ENCODE data around the gene RAET1G.
"Not testable (repeated sequence)": the region's sequence is repeated elsewhere in the genome, so short reads cannot be mapped to it uniquely, and the experiment has no call there.

The RAET1G gene

DNA sequence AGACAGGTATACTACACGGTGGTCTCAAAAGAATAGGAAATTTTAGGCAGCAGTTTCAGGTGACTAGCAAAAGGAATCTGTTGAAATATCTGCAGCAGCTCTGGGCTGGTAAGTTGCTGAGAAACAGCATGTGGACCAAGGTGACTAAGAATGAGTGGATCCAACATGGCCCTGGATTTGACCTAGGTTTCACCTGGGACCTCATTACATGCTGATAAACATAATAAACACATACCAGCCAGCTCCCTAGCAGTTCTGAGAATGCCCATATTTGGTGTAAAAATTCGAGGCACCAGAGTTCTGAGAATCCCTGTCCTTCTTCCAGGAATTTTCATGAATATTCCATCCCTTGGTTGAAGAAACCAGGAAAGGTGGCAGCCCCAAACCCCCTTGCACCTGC, 30.5 kb upstream of the RAET1G start:
- not testable (repeated sequence) for DNase-seq

DNA sequence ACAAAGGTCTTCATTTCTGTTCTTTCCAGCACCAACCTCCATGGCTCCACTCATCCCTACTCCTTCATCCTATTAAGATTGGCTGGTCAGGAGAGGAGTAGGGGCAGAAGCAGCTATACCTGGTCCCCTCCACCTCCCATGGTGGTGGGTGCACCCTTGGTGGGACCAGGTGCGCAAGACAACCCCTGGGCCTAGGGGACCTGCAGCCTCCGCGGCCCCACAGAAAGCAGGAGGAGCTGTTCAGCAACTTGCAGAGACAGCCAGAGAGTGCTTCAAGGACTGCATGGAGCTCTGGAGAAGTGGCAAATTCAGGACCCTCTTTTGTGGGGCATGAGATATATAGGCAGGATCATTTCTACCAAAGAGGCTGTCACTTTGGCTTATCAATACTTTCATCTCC, 28.7 kb upstream of the RAET1G start:
- no peak for DNase-seq

DNA sequence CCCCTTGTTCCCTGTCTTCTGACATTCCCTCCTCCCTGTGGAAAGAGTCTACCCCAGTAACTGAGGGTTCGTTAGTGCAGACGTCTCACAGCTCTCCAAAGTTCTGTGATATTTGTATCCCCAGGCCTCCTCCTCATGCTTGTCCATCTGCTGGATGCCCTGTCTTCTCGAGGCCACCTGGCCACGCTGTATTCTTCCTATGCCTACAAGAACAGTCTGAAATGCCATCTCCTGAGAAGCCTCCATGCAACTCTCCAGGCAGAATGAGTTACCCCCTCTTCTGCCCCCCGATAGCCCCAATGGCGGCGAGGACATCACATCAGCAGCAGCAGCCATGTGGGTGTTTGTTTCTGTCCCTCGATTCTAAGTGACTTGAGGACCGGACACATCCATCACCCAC, 28.2 kb upstream of the RAET1G start:
- DNase-seq = no peak

DNA sequence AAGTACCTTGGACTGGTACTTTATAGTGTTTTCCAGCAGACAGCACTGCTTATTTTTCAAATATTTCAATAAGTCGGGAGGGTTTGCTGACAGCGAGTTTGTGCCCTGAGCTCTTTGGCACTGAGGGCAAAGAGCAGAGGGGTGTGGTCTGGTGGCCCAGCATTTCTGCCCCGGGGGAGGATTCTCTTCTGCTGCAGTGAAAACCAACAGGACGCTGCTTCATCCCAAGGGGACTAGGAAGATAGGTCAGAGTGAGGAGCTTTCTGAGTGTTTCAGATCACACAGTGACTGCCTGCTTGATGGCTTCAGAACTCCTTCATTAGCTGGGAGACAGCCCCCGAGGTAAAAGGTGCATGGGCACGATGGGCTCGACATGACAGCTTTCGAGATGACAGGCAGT, 27.5 kb upstream of the RAET1G start:
- no peak for DNase-seq

DNA sequence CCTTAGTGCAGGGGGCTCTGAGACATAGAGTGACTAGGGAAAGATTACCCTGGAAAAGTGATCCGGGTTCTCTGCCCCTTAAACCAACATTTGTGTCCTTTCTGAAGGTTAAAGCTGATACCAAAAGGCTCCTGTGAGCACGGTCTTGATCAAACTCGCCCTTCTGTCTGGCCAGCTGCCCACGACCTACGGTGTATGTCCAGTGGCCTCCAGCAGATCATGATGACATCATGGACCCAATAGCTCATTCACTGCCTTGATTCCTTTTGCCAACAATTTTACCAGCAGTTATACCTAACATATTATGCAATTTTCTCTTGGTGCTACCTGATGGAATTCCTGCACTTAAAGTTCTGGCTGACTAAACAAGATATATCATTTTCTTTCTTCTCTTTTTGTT, 25.7 kb upstream of the RAET1G start:
- DNase-seq = no peak

DNA sequence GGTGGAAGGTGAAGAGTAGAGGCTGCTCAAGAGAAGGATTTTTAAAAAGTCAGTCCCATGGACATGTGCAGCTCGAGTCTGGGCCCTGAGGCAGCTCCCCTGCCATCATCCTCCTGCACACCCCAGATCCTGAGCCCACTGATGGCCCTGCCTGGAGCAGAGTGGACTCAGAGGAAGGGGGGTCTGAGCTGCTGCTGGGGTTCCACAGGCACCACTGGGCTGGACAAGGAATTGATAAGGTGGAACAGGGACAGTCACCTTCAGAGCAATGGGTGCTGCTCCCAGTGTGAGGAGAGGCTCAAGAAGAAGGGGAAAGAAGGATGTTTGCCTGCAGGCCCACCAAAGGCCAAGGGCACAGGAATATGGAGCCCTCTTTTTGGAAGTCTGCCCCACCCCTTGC, 25.1 kb upstream of the RAET1G start:
- no peak for DNase-seq

DNA sequence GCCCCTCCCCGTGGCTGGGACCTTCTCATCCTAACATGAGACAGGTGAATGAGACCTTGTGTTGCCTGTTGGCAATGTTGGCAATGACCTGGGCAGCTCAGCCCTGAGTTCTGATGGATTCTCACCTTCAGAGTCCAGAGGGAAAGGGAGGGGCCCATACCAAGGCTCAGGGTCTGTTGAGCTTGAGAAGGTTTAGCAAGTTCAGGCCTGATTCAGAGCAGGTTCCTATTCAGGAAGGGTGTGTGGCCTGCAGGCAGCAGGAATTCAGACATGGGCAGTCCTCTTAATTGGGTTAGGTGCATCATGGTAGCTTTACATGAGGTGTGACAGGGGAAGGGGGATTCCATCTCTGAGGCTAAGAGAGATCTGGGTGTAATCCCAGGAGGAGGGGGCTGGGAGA, 24.6 kb upstream of the RAET1G start:
- not testable (repeated sequence) for DNase-seq

DNA sequence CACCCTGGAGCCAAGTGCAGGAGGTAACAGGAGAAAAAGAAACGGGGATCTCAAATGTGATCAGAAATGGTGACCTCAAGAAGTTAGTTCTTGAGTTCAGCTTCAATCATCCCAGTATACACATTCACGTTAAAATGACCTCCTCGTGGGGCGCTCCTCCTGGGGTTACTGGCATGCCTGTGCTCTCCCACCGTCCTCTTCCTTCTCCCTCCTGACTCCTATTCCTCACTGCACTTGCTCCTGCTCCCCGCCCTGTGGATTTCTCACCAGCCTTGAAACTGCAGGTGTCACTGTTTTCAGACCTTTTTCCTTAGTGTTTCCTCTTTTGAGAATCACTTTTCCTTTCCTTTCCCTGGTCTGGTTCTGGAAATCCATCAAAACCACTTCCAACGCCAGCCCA, 23.7 kb upstream of the RAET1G start:
- not testable (repeated sequence) for DNase-seq

DNA sequence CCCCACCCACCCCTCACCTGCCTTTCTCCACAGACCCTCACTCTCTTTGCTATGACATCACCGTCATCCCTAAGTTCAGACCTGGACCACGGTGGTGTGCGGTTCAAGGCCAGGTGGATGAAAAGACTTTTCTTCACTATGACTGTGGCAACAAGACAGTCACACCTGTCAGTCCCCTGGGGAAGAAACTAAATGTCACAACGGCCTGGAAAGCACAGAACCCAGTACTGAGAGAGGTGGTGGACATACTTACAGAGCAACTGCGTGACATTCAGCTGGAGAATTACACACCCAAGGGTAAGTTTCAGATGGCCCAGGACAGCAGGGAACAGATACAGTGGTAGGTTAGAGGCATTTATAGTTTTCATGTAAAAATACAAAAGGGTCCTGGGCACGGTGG, 22.4 kb upstream of the RAET1G start:
- DNase-seq = not testable (repeated sequence)

DNA sequence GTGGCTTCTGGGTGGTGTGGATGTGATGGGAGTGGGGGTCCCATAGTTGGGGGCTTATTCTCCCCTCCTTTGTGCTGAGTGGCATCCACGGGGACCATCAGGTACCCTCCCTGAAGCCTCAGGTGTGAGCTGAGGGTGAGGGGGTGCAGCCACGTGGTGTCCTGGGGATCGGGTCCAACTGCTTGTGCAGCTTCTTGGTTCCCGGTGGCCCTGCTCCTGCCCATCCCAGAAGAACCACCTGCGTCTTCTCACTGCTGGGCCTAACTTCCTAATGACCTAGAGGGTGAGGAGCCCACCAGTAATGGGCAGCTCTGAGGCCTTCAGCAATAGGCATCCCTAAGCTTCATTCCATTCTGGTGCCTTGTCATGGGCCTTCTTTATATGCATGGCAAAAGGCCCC, 20.4 kb upstream of the RAET1G start:
- DNase-seq = not testable (repeated sequence)

DNA sequence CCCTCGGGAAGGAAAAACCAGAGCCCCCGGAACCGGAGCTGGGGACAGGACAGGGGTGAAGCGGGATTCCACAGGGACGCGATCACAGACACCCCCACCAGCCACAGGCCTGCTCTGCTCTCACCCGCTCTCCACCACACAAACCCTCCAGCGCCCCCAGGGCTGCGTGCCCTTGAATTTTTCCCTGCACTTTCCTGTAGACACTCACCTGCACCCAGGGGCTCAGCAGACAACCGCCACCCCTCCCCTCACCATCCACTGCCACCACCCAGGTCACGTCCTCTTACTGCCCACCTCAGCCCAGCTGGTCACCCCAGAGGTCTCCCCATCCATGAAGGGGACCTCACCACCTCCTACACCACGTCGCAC, 19.5 kb upstream of the RAET1G start:
- no peak for DNase-seq

DNA sequence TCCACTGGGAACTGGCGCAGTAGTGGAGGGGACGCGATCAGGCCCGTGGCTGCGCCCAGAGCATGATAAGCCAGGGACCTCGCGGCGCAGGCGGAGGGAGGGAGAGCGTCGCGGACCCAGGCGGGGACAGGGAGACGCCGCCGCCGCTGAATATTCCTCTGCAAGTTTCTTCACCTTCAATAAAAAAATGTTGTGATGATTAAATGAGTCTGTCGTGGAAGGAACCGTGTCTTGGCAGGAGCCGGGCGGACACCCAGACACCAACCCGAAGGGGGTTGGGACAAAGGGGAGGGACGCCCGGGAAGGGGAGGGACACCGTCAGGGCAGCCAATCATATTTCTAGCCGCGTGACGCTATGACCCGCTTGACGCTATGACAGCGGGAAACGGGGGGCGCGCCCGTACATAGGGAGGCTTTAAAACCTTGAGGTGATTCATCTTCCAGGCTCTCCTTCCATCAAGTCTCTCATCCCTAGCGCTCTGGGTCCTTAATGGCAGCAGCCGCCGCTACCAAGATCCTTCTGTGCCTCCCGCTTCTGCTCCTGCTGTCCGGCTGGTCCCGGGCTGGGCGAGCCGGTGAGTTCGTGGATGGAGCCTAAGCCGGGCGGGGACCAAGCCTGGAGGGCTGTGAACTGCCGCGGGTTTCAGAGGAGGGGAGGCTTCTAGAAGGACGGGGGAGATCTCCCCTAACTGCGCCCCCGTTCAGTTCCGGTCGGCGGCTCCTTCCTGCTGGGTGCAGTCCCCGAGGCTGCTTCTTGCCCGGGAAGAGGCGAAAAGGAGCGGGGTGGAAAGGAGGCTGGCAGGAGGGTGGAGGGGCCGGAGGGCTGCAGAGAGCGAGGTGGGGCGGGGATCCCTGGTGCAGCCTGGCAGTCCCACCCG, 18.9 kb upstream of the RAET1G start, which contains the start of gene ULBP2:
ULBP2 (plus strand) TSS at position 432 of the 878 bp plus-strand sequence; CDS start at position 491, 59 bp downstream.
- DNase-seq = peak; percentile 65 to 79

DNA sequence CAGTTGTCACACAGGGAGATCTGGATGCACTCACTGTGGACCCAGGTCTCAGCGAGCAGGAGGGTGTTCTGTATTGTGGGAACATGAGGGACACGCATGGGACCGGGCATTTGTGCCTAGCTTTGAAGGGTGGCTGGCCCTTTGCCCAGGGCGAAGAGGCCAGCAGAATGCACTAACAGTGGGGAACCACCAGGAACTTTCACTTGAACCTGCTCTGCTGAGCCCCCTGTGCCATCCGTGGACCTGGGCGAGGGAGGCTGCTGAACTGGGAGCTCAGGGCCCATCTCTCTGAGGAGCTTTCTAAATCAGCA, 17.7 kb upstream of the RAET1G start:
- no peak for DNase-seq

DNA sequence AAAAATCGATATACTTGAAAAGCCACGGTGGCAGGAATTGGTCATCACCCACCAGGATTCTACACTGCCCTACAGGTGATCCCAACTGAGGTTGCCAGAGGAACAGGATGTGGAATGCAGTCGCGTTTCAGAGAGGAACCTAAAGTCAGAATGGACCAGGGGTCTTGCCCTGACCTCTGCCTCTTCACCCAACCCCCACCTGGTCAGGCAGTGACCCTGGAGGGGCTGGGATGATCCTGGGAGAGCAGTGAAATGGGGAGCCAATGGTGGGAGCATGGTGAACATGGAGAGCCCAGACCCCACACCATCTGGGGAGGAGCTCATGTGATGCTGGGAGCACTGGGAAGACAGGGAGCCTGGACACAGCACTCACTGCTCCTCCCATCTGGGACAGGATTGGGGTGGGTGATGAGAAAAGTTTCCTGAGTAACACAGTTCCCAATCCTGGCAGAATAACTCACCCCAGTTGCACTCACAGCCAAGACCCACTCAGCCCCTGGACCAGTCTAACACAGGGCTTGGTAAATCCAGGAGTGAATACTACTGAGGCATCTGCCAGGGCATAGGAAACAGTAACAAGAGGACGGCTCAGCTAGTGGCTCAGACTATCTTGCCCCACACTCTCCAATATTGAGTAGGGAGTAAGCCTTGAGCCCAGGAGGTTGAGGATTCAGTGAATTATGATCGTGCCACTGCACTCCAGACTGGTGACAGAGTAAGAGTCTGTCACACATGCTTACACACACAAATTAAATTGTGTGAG, 17.2 kb upstream of the RAET1G start:
- no peak for DNase-seq

DNA sequence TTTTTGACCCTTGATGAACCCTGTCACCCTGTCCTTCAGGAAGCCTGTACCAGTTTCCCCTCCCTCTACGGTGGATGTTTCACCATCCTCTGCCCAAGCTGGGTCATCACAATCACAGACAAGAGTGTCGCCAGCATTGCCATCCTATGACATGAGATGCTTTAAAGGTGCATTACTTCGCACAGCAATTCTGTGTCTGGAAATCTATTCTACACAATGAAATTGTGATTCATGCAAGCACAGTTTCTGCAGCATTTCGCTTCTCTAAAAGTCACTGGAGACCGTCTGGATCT, 16.4 kb upstream of the RAET1G start:
- no peak for DNase-seq

DNA sequence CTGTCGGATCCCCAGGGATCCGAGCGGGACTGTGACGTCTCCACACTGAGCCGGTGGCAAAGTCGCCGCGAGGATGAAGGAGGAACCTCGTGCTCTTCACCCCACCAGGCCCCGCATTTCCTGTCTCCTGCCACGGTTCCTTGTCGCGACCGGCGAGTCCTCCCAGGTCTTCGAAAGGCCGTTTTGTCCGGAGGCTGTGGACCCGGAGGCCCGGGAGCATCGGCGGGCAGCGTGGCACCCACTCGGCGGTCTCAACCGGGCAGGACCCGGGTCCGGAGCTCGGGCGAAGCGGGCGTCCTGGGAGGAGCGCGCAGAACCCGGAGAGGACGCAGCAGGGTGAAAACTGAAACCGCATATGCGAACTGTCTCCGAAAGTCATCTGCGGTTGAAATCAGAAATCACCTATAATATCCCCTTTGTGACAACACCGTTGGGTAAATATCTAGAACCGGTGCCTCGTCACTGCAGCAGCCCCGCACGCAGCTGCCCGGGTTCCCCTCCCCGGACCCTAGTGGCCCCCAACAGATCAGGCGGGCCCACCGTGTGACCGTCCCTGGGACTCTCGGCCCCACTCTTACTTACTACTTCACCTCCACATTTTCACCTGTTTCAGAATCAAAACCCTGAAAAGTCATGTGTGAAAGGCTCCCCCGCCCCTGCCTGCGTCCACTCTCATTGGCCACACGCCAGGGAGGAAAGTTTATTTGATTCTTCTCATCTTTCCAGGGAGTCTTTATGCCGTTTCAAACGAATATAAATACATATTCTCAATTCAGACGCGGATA, 15.8 kb upstream of the RAET1G start:
- no peak for DNase-seq

DNA sequence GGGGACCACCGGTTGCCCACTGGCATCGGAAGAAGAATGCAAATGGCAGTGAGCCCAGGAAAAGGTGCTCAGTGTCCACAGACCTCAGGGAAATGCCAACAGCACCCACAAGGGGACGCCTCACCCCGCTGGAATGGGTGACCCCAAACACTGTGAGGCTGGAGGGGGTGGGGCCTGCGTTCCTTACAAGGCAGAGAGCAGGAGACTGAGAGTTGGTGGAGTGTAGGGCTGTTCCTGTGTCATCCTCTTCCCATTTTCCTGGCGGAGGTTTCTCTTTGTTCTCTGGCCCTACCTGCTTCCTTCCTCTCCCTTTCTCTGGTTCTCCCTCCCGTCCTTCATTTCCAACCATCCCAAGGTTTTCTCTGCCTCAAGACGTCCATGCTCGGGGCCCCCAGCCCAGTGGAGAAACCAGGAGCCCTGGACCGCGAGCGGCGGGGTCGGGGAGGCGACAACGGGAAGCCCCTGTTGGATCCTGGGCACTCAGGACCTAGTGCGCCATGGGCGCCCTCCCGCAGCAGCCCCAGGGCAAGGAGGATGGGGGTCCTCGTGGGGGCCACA, 15.2 kb upstream of the RAET1G start:
- not testable (repeated sequence) for DNase-seq

DNA sequence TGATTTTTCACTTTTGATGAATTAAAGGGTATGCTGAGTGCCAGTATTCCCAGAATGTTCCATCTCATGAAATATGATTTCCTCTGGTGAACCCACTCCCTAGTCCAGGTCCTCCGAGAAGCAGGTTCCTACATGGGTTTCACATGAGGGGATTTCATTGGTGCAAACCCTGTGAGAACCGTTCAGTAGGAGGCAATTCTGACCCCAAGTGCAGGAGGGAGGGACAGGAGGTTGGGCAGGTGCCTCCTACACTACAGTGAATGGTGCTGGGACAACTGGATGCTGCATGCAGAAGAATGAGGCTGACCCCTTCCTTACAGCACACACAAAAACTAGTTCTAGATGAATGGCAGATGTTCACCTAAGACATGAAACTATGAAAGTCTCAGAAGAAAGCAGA, 13.8 kb upstream of the RAET1G start:
- DNase-seq = no peak

DNA sequence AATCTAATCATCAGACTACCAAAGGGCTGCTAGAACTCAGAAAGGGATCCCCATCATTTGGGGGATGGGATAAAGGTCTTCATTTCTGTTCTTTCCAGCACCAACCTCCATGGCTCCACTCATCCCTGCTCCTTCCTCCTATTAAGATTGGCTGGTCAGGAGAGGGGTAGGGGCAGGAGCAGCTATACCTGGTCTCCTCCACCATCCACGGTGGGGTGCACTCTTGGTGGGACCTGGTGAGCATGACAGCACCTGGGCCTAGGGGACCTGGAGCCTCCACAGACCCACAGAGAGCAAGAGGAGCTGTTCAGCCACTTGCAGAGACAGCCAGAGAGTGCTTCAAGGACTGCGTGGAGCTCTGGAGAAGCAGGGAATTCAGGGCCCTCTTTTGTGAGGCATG, 12.7 kb upstream of the RAET1G start:
- DNase-seq = no peak

DNA sequence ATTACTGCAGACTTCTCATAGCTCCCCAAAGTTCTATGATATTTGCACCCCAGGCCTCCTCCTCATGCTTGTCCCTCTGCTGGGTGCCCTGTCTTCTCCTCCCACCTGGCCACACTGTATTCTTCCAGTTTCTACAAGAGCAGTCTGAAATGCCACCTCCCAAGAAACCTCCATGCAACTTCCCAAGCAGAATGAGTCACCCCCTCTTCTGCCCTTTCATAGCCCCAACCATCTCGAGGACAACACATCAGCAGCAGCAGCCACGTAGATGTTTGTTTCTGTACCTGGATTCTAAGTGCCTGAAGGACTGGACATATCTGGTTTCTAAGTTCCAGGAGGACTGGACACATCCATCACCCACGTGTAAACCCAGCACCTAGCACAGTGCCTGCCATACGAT, 12.3 kb upstream of the RAET1G start:
- DNase-seq = no peak

DNA sequence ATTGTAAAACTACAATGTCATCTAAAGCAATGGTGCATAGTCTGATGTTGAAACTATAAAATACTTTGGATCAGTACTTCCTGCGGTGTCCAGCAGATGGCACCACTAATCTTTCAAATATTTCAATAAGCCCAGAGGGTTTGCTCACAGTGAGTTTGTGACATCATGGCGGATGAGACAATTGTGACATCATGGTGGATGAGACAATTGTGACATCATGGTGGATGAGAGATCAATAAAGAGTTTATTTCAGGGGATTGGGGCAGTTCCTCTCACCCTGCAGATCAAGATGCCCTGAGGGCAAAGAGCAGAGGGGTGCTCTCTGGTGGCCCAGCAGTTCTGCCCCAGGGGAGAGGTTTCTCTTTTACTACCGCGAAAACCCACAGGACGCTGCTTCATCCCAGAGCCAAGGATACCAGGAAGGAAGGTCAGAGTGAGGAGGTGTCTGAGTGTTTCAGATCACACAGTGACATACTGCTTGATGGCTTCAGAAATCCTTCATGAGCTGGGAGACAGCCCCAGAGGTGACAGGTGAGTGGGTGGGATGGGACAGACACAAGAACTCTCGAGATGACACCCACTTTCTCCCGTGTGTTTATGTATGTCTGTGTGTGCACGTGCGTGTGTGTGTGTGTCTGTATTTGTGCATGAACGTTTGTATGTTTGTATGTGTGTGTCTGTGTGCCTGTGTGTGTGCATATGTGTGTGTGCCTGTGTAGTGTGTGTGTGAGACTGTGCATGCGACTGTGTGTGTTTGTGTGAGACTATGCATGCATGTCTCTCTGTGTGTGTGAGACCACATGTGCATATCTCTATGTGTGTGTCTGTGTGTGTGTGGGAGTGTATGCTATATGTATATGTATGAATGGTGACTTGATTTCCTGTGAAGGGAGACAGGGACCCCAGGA, 11.6 kb upstream of the RAET1G start:
- DNase-seq = peak; percentile 40 to 56

DNA sequence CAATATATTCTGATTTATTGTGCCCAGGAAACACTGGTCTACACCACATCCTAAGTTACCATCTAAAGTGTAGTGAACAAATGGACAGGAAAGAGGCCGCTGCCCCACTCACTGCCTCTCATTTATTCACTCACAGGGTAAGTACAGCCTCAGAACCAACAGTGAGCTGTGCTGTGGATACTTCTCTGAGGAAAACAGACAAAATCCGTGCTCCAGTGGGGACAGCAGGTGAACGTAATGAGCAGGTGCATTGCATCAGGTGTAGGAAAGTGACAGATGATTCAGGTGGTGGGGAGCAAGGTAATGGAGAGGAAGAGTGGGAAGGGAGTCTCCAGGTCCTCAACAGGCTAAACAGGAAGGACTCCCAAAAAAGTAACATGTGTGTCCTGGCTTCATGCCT, 10.5 kb upstream of the RAET1G start:
- DNase-seq = no peak

Measured in NCI-H2081 (cell line).